CD14-positive monocyte (primary cell): ENCODE results near the gene ZC3H6. TPM values are rescaled to one million over a fixed set of nuclear protein-coding genes. Genes with fewer than 3 reads are reported as not detected.

Experiments used
- DNase-seq, 3 donors: peaks; one replicate each; pipeline ENCODE4 v3.0.0-alpha.2; 2011 to 2022
- H2AFZ ChIP-seq: 2 replicates; pipeline ENCODE4 v1.6.0; 2012; ENCODE audit warnings: mild to moderate bottlenecking, low read depth, low read length, inconsistent platforms; ENCODE audit not compliant: insufficient read depth, poor library complexity, severe bottlenecking
- H3K27ac ChIP-seq, 2 donors: 1 replicate in 1 of 2; 2 replicates in 1 of 2; pipeline ENCODE4 v1.5.1; 2012 to 2013; ENCODE audit warnings: low read length in 2 of 2, control low read depth in 1 of 2, inconsistent platforms in 1 of 2, low read depth in 1 of 2, mild to moderate bottlenecking in 1 of 2
- H3K27me3 ChIP-seq, 2 donors: one replicate each; pipeline versions ENCODE4 v1.6.0 to v1.6.1; 2011 to 2013; ENCODE audit warnings: low read length in 2 of 2; ENCODE audit not compliant: control insufficient read depth in 2 of 2, insufficient read depth in 2 of 2
- H3K36me3 ChIP-seq, 2 donors: replicated peaks in 1 of 2; 1 replicate in 1 of 2; 2 replicates in 1 of 2; pipeline versions ENCODE4 v1.5.1 to v1.6.1; 2012 to 2013; ENCODE audit warnings: low read length in 2 of 2, control low read depth in 1 of 2, inconsistent platforms in 1 of 2, mild to moderate bottlenecking in 1 of 2; ENCODE audit not compliant: insufficient read depth in 2 of 2, control insufficient read depth in 1 of 2
- H3K4me1 ChIP-seq, 2 donors: 1 replicate in 1 of 2; 2 replicates in 1 of 2; pipeline versions ENCODE4 v1.5.1 to v1.6.1; 2012 to 2013; ENCODE audit warnings: low read length in 2 of 2, control low read depth in 1 of 2, inconsistent platforms in 1 of 2, mild to moderate bottlenecking in 1 of 2, moderate library complexity in 1 of 2; ENCODE audit not compliant: insufficient read depth in 2 of 2, control insufficient read depth in 1 of 2
- H3K4me2 ChIP-seq: replicated peaks from 2 replicates; pipeline ENCODE3; 2012; ENCODE audit warnings: low read length, moderate library complexity, mild to moderate bottlenecking; ENCODE audit not compliant: poor library complexity, severe bottlenecking; ENCODE audit errors: extremely low read depth
- H3K4me3 ChIP-seq, 3 experiments: fragments of 200-600 bp in 1 of 3; sonication (generic) in 1 of 3; replicated peaks in 1 of 3; 1 replicate in 2 of 3; 2 replicates in 1 of 3; pipeline ENCODE4 v1.5.1; 2011 to 2013; ENCODE audit warnings: low read length in 3 of 3, mild to moderate bottlenecking in 3 of 3, control low read depth in 2 of 3, low read depth in 2 of 3, inconsistent platforms in 1 of 3, moderate library complexity in 1 of 3
- H3K79me2 ChIP-seq: 2 replicates; pipeline ENCODE4 v1.6.0; 2012; ENCODE audit warnings: mild to moderate bottlenecking, control low read depth, inconsistent platforms, low read length, moderate library complexity; ENCODE audit not compliant: insufficient read depth
- H3K9ac ChIP-seq: 2 replicates; pipeline ENCODE4 v1.6.0; 2017; ENCODE audit warnings: low read length, mild to moderate bottlenecking; ENCODE audit not compliant: insufficient read depth, poor library complexity, severe bottlenecking
- H3K9me3 ChIP-seq, 2 donors: replicated peaks in 1 of 2; 1 replicate in 1 of 2; 2 replicates in 1 of 2; pipeline versions ENCODE4 v1.5.1 to v1.6.1; 2012 to 2013; ENCODE audit warnings: low read length in 2 of 2, control low read depth in 1 of 2; ENCODE audit not compliant: control insufficient read depth in 1 of 2, insufficient read depth in 1 of 2
- H4K20me1 ChIP-seq: 2 replicates; pipeline ENCODE4 v1.6.0; 2012; ENCODE audit warnings: mild to moderate bottlenecking, low read length, control low read depth, moderate library complexity; ENCODE audit not compliant: insufficient read depth
- H3K27ac Mint-ChIP-seq, 7 donors: one replicate each; pipeline ENCODE4 v1.8.0; 2020; ENCODE audit warnings: mild to moderate bottlenecking in 7 of 7, mixed read lengths in 7 of 7, moderate library complexity in 6 of 7, inconsistent platforms in 2 of 7
- H3K27me3 Mint-ChIP-seq, 3 donors: one replicate each; pipeline ENCODE4 v1.8.0; 2021 to 2022; ENCODE audit warnings: low read depth in 3 of 3, mild to moderate bottlenecking in 3 of 3, mixed read lengths in 3 of 3, moderate library complexity in 3 of 3, inconsistent platforms in 1 of 3
- H3K36me3 Mint-ChIP-seq, 2 donors: one replicate each; pipeline ENCODE4 v1.8.0; 2020; ENCODE audit warnings: mixed read lengths in 2 of 2, inconsistent platforms in 1 of 2, mild to moderate bottlenecking in 1 of 2
- H3K4me1 Mint-ChIP-seq: one replicate; pipeline ENCODE4 v1.8.0; 2020; ENCODE audit warnings: mild to moderate bottlenecking, mixed read lengths
- H3K4me3 Mint-ChIP-seq, 2 donors: one replicate each; pipeline ENCODE4 v1.8.0; 2020; ENCODE audit warnings: mild to moderate bottlenecking in 2 of 2, mixed read lengths in 2 of 2, moderate library complexity in 1 of 2
- H3K9me3 Mint-ChIP-seq, 7 donors: one replicate each; pipeline ENCODE4 v1.8.0; 2020 to 2022; ENCODE audit warnings: mixed read lengths in 7 of 7, mild to moderate bottlenecking in 6 of 7, moderate library complexity in 6 of 7, inconsistent platforms in 2 of 7
- WGBS: methylation state at CpG from one replicate; pipeline ENCODE4 v1.1.5; 2013; ENCODE audit warnings: missing lambda C conversion rate; ENCODE audit not compliant: insufficient coverage; 5-methylcytosine and 5-hydroxymethylcytosine counted together
- intact Hi-C, 2 donors: fragments of 100-400 bp; cut with micrococcal nuclease; formaldehyde crosslinking; loops; one replicate each; pipeline versions ENCODE4 v1.15.0 to v1.15.1; 2023
- polyA plus RNA-seq, 3 donors: library from polyadenylated mRNA; depleted of rRNA in 1 of 3; unstranded in 2 of 3; stranded (reverse) in 1 of 3; fragments of 300-500 nt in 2 of 3; fragments of >200 nt in 1 of 3; fragmentation: Illumina TruSeq in 2 of 3; gene quantifications; 1 replicate in 2 of 3; 2 replicates in 1 of 3; pipeline ENCODE4 v1.2.3, GENCODE V29; 2012 to 2021
- TF ChIP-seq, protein P1 (sequence below): fragments of 200-600 bp; IDR thresholded peaks from one replicate; pipeline ENCODE4 v1.8.0; 2022; ENCODE audit warnings: antibody characterized with exemption, mild to moderate bottlenecking

ZC3H6 gene
- polyA plus RNA-seq, 3 donors, result 2.1 to 2.5 (median 2.4) TPM

DNA sequence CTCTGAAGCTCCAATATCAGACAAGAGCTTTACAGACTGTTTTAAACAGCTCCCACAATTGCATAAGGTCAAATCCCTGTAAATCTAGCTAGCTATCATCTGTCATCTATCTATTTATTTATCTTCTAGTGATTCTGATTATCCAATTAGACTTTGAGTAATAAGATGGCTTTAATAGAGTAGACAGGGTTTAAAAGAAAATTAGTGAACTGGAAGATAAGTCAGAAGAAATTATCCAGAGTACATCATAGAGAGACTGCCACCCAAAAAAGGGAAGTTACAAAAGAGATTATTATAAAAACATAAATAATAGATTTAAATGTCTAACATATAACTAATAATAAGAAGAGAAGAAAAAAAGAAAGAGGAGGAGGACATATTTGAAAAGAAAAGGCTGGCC is 12.5 kb upstream of the ZC3H6 start:
- Mint-ChIP-seq H3K36me3 (no peaks in the 10 kb centered on the region), H3K4me3 (no peak overlapping the region), H3K4me1 (peaks cover 9% of the 10 kb centered on the region), H3K9me3 (peaks cover 7 to 16% (median 11%) of the 10 kb centered on the region in 7 donors), H3K27ac (no peak overlapping the region), H3K27me3 (peaks cover 2 to 3% (median 3%) of the 10 kb centered on the region in 3 donors)
- TF ChIP-seq, protein P1, sequence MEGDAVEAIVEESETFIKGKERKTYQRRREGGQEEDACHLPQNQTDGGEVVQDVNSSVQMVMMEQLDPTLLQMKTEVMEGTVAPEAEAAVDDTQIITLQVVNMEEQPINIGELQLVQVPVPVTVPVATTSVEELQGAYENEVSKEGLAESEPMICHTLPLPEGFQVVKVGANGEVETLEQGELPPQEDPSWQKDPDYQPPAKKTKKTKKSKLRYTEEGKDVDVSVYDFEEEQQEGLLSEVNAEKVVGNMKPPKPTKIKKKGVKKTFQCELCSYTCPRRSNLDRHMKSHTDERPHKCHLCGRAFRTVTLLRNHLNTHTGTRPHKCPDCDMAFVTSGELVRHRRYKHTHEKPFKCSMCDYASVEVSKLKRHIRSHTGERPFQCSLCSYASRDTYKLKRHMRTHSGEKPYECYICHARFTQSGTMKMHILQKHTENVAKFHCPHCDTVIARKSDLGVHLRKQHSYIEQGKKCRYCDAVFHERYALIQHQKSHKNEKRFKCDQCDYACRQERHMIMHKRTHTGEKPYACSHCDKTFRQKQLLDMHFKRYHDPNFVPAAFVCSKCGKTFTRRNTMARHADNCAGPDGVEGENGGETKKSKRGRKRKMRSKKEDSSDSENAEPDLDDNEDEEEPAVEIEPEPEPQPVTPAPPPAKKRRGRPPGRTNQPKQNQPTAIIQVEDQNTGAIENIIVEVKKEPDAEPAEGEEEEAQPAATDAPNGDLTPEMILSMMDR, result no peak
- Histone ChIP-seq H3K4me2 (no peak overlapping the region), H3K79me2 (no peaks in the 10 kb centered on the region), H3K4me1 (peaks cover 7 to 8% of the 10 kb centered on the region in 2 donors), H3K36me3 (no peaks in the 10 kb centered on the region), H3K9ac (no peak overlapping the region), H3K27ac (no peak overlapping the region), H3K9me3 (peaks cover 0 to 8% of the 10 kb centered on the region in 2 donors), H2AFZ (no peak overlapping the region), H3K27me3 (no peaks in the 10 kb centered on the region), H4K20me1 (no peaks in the 10 kb centered on the region), H3K4me3 (no peak overlapping the region)
- DNase-seq, result no peak
- intact Hi-C loops, result no loop called here

DNA sequence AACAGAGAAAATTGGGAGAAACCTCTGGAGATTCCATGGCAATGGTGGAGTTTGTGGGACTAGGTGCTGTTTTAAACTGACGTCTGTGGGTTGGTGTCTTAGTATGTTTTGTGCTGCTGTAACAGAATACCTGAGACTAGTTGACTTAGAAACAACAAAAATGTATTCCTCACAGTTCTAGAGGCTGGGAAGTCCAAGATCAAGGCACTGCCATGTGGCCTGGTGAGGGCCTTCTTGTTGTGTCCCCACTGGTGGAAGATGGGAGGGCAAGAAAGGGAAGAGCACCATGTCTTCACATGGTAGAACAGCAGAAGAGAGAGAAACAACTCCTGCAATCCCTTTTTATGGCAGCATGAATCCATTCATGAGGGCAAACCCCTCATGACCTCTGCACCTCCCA is 6.8 kb upstream of the ZC3H6 start:
- TF ChIP-seq, protein P1, result no peak
- no peak overlapping the region for H3K4me3 ChIP-seq
- peak overlapping the region; percentile 5 for H2AFZ ChIP-seq
- no peak overlapping the region for H3K27ac Mint-ChIP-seq
- H3K4me2 ChIP-seq, result no peak overlapping the region
- H3K36me3 ChIP-seq, result no peaks in the 10 kb centered on the region
- H3K27me3 ChIP-seq, result no peaks in the 10 kb centered on the region
- H3K9me3 Mint-ChIP-seq, result peaks cover 4 to 13% (median 8%) of the 10 kb centered on the region in 7 donors
- peaks cover 2% of the 10 kb centered on the region for H3K4me1 Mint-ChIP-seq
- no peaks in the 10 kb centered on the region for H3K4me1 ChIP-seq
- peaks cover 0 to 3% of the 10 kb centered on the region in 2 donors for H3K9me3 ChIP-seq
- no peak overlapping the region for H3K4me3 Mint-ChIP-seq
- peaks cover 0 to 4% of the 10 kb centered on the region in 2 donors for H3K36me3 Mint-ChIP-seq
- H4K20me1 ChIP-seq, result no peaks in the 10 kb centered on the region
- no peak overlapping the region for H3K9ac ChIP-seq
- H3K79me2 ChIP-seq, result no peaks in the 10 kb centered on the region
- H3K27ac ChIP-seq, result no peak overlapping the region
- no CpG with 5 or more reads among the region's 1 CpG for WGBS
- intact Hi-C loops, result no loop called here
- DNase-seq, result no peak
- H3K27me3 Mint-ChIP-seq, result peaks cover 0 to 1% (median 0%) of the 10 kb centered on the region in 3 donors
